HepG2 (cell line): Measurements from ENCODE around the gene USP7. TPM values are rescaled to one million over a fixed set of nuclear protein-coding genes. Genes with fewer than 3 reads are reported as not detected.

Source experiments
- ATAC-seq: fragments of 200-7000 bp; cut with Tn5 transposase; 3 replicates; pipeline ENCODE4 v1.9.1; 2020; ENCODE audit warnings: mild to moderate bottlenecking, moderate library complexity
- BruUV-seq: library from RNA; stranded (reverse); fragments of 400-500 nt; replicated peaks from 2 replicates; lab custom pipeline; 2021; lab: Mats Ljungman, UMichigan
- CTCF ChIA-PET: fragments of 300-600 bp; formaldehyde crosslinking; extraction: SDS; loops from one replicate; lab custom pipeline; 2021; ENCODE audit warnings: low total read pairs, inconsistent platforms, low intra/inter-chr PET ratio; lab: Yijun Ruan, JAX
- POLR2A ChIA-PET: fragments of 350-600 bp; sonication (Branson Sonifier 250); formaldehyde crosslinking; loops from one replicate; lab custom pipeline; 2020; ENCODE audit warnings: antibody characterized with exemption, inconsistent platforms; lab: Yijun Ruan, JAX
- DNase-seq: peaks from one replicate; pipeline ENCODE4 v3.0.0-alpha.2; 2015; ENCODE audit warnings: low spot score
- FAIRE-seq: peaks from 3 replicates; lab custom pipeline; 2011; peaks lifted over from hg19 to GRCh38; lab: Jason Lieb, UNC
- H2AFZ ChIP-seq: one replicate; pipeline ENCODE4 v1.6.1; 2011; ENCODE audit warnings: low read length, inconsistent platforms
- H3K27ac ChIP-seq: fragments of 300-600 bp; 3 replicates; pipeline ENCODE4 v1.8.0; 2011; ENCODE audit warnings: mixed run types, mild to moderate bottlenecking, mixed read lengths, low read length, inconsistent platforms; ENCODE audit not compliant: insufficient read depth; ENCODE audit errors: extremely low read length
- H3K27me3 ChIP-seq, 2 experiments: fragments of 200-600 bp in 1 of 2; 2 replicates in 1 of 2; 3 replicates in 1 of 2; pipeline versions ENCODE4 v1.6.0 to v1.8.0; 2011; ENCODE audit warnings: low read length in 2 of 2, mild to moderate bottlenecking in 2 of 2, moderate library complexity in 2 of 2, inconsistent platforms in 1 of 2; ENCODE audit not compliant: insufficient read depth in 2 of 2, control insufficient read depth in 1 of 2
- H3K36me3 ChIP-seq, 2 experiments: fragments of 200-600 bp in 1 of 2; replicated peaks in 1 of 2; 2 replicates in 1 of 2; 3 replicates in 1 of 2; pipeline versions ENCODE4 v1.5.1 to v1.8.0; 2011; ENCODE audit warnings: low read length in 2 of 2, inconsistent platforms in 1 of 2; ENCODE audit not compliant: insufficient read depth in 2 of 2, control insufficient read depth in 1 of 2
- H3K4me1 ChIP-seq: 2 replicates; pipeline ENCODE4 v1.5.1; 2012; ENCODE audit warnings: low read length, inconsistent platforms; ENCODE audit not compliant: insufficient read depth
- H3K4me2 ChIP-seq: 2 replicates; pipeline ENCODE4 v1.6.0; 2011; ENCODE audit warnings: low read depth, low read length, inconsistent platforms
- H3K4me3 ChIP-seq, 3 experiments: fragments of 200-600 bp in 1 of 3; sonication (generic), shearing (Covaris generic) in 1 of 3; replicated peaks in 1 of 3; 2 replicates each; pipeline ENCODE4 v1.5.1; 2011 to 2016; ENCODE audit warnings: low read length in 3 of 3, inconsistent platforms in 2 of 3, low read depth in 2 of 3, mild to moderate bottlenecking in 2 of 3, control low read depth in 1 of 3, mixed read lengths in 1 of 3; ENCODE audit not compliant: insufficient read depth in 1 of 3
- H3K79me2 ChIP-seq: one replicate; pipeline ENCODE4 v1.6.1; 2011; ENCODE audit warnings: low read length, inconsistent platforms; ENCODE audit not compliant: insufficient read depth
- H3K9ac ChIP-seq: 2 replicates; pipeline ENCODE4 v1.6.0; 2011; ENCODE audit warnings: mild to moderate bottlenecking, low read depth, low read length, inconsistent platforms; ENCODE audit not compliant: insufficient read depth
- H3K9me3 ChIP-seq: 2 replicates; pipeline ENCODE4 v1.5.1; 2012; ENCODE audit warnings: mild to moderate bottlenecking, low read length
- H4K20me1 ChIP-seq: 2 replicates; pipeline ENCODE4 v1.6.0; 2011; ENCODE audit warnings: inconsistent platforms, mild to moderate bottlenecking, low read length, moderate library complexity; ENCODE audit not compliant: insufficient read depth
- ARNTL ChIP-seq: sonication (generic); formaldehyde crosslinking; IDR thresholded peaks from 2 replicates; pipeline ENCODE4 v1.4.0; 2020; ENCODE audit warnings: mild to moderate bottlenecking, missing genetic modification reagents
- ASH2L ChIP-seq: fragments of 300-600, 200-600 bp; sonication (generic); IDR thresholded peaks from 2 replicates; pipeline ENCODE4 v1.7.0; 2017; ENCODE audit warnings: low read depth, mild to moderate bottlenecking, moderate library complexity, mixed read lengths, low read length; ENCODE audit not compliant: insufficient read length
- ELF4 ChIP-seq: sonication (generic); formaldehyde crosslinking; IDR thresholded peaks from 2 replicates; pipeline ENCODE4 v1.5.0; 2020; ENCODE audit warnings: missing genetic modification reagents, mild to moderate bottlenecking, moderate library complexity, borderline replicate concordance
- KLF16 ChIP-seq, 2 experiments: sonication (generic) in 1 of 2; formaldehyde crosslinking in 1 of 2; IDR thresholded peaks; 2 replicates each; pipeline versions ENCODE4 v1.6.1 to v1.8.0; 2016 to 2023; ENCODE audit warnings: missing genetic modification reagents in 2 of 2, missing compliant biosample characterization in 1 of 2
- PLRG1 ChIP-seq: fragments of 450-650 bp; conservative IDR thresholded peaks from 2 replicates; pipeline ENCODE4 v1.6.1; 2016
- RCOR2 ChIP-seq: IDR thresholded peaks from 2 replicates; pipeline ENCODE4 v1.6.1; 2016; ENCODE audit warnings: missing biosample characterization, missing genetic modification reagents
- SOX13 ChIP-seq, 3 experiments: fragments of 450-650 bp in 1 of 3; sonication (generic) in 1 of 3; formaldehyde crosslinking in 1 of 3; IDR thresholded peaks in 2 of 3; conservative IDR thresholded peaks in 1 of 3; 2 replicates each; pipeline versions ENCODE4 v1.5.0 to v1.6.1; 2016 to 2020; ENCODE audit warnings: antibody characterized with exemption in 1 of 3, mild to moderate bottlenecking in 1 of 3, missing compliant biosample characterization in 1 of 3, missing genetic modification reagents in 1 of 3, moderate library complexity in 1 of 3
- SP5 ChIP-seq: IDR thresholded peaks from 2 replicates; pipeline ENCODE4 v1.6.1; 2016; ENCODE audit warnings: low read depth, borderline replicate concordance
- TAF1 ChIP-seq: sonication (generic); formaldehyde crosslinking; IDR thresholded peaks from 2 replicates; pipeline ENCODE4 v1.4.0; 2020; ENCODE audit warnings: missing genetic modification reagents
- TSC22D2 ChIP-seq: sonication (generic); formaldehyde crosslinking; IDR thresholded peaks from 2 replicates; pipeline ENCODE4 v1.5.1; 2020; ENCODE audit warnings: missing genetic modification reagents, mild to moderate bottlenecking, borderline replicate concordance
- ZNF17 ChIP-seq: sonication (generic); formaldehyde crosslinking; IDR thresholded peaks from 2 replicates; pipeline ENCODE4 v1.5.0; 2020; ENCODE audit warnings: mild to moderate bottlenecking, missing genetic modification reagents
- ZNF326 ChIP-seq: sonication (generic); formaldehyde crosslinking; IDR thresholded peaks from 2 replicates; pipeline ENCODE4 v1.4.0; 2020; ENCODE audit warnings: missing genetic modification reagents, borderline replicate concordance
- ZNF431 ChIP-seq: sonication (generic); formaldehyde crosslinking; IDR thresholded peaks from 2 replicates; pipeline ENCODE4 v1.9.0; 2022; ENCODE audit warnings: missing genetic modification reagents, low read depth, mild to moderate bottlenecking, borderline replicate concordance
- ZNF501 ChIP-seq: sonication (generic); formaldehyde crosslinking; IDR thresholded peaks from 2 replicates; pipeline ENCODE4 v1.5.1; 2020; ENCODE audit warnings: mild to moderate bottlenecking, moderate library complexity, missing genetic modification reagents
- ZNF672 ChIP-seq: sonication (generic); formaldehyde crosslinking; IDR thresholded peaks from 2 replicates; pipeline ENCODE4 v1.8.1; 2022; ENCODE audit warnings: missing genetic modification reagents
- ZNF703 ChIP-seq: sonication (generic); formaldehyde crosslinking; IDR thresholded peaks from 2 replicates; pipeline ENCODE4 v1.5.1; 2020; ENCODE audit warnings: missing genetic modification reagents, mild to moderate bottlenecking, moderate library complexity, borderline replicate concordance
- ZSCAN31 ChIP-seq: sonication (generic); formaldehyde crosslinking; IDR thresholded peaks from 2 replicates; pipeline ENCODE4 v1.5.0; 2020; ENCODE audit warnings: low read depth, mild to moderate bottlenecking, missing genetic modification reagents
- WGBS: methylation state at CpG from one replicate; pipeline ENCODE4 v1.1.6; 2017; ENCODE audit warnings: low lambda C conversion rate; 5-methylcytosine and 5-hydroxymethylcytosine counted together
- in situ Hi-C: cut with HindIII; loops from 2 replicates; pipeline ENCODE4 v1.10.0; 2017; ENCODE audit warnings: low pct_unique_long_range_greater_than_20kb; ENCODE audit not compliant: extremely low pct_ligation_motif_present
- intact Hi-C: fragments of 100-400 bp; cut with micrococcal nuclease; formaldehyde crosslinking; loops from one replicate; pipeline ENCODE4 v1.10.0; 2022; ENCODE audit not compliant: unreplicated experiment
- polyA plus RNA-seq, 8 experiments: library from polyadenylated mRNA; depleted of rRNA in 3 of 8; stranded (reverse) in 7 of 8; unstranded in 1 of 8; fragments of >200 nt; fragmentation: Illumina TruSeq in 4 of 8; extraction: Trizol in 4 of 8; gene quantifications; 2 replicates each; pipeline versions ENCODE4 v1.2.1 to v1.2.3, GENCODE V29; 2011 to 2016; ENCODE audit warnings: low read depth in 4 of 8, missing spikeins in 1 of 8, mixed read lengths in 1 of 8; ENCODE audit not compliant: insufficient read depth in 1 of 8
- total RNA-seq, 5 experiments: library from RNA; depleted of rRNA; stranded (reverse); fragments of >200 nt; fragmentation: Illumina TruSeq; extraction: Trizol; gene quantifications; 2 replicates each; pipeline ENCODE4 v1.2.3, GENCODE V29; 2016; ENCODE audit warnings: low read depth in 1 of 5
- TF ChIP-seq, protein P1 (sequence below): sonication (generic); formaldehyde crosslinking; IDR thresholded peaks from 2 replicates; pipeline ENCODE4 v1.5.1; 2020; ENCODE audit warnings: mild to moderate bottlenecking, moderate library complexity, missing genetic modification reagents

USP7 gene
- total and polyA plus RNA-seq, 2 of the 13 experiments (the other 11 are each of a cell fraction or from before 2014, with no cell fraction given) = 52.5 to 173 TPM

DNA sequence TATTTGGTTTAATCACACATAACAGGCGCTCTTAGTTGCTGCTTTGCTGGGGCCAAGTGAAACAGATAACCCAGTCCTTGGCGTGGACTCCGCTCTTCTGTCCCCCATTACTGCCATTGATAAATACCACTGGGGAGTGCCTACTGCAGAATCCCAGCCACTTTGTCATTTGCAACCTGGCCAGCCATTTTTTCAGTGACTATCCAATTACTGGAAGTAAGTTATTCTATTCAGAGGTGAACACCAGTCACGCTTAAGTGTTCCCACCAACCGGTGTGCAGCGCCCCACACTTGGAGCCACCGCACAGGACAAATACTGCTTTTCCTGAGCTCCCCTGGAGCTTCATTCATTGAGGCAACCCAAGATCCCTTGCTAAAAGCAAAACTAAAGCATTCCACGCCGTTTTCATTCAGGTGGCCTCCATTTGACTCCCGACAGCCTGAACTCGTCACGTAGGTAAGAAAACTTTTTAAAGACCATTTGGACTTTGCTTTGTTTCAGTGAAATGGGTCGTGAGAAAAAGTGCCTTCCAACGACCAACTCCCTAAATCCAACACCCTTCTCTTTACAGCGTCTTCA is 1.8 kb downstream of the USP7 start (continued):
- TF ChIP-seq, protein P1, sequence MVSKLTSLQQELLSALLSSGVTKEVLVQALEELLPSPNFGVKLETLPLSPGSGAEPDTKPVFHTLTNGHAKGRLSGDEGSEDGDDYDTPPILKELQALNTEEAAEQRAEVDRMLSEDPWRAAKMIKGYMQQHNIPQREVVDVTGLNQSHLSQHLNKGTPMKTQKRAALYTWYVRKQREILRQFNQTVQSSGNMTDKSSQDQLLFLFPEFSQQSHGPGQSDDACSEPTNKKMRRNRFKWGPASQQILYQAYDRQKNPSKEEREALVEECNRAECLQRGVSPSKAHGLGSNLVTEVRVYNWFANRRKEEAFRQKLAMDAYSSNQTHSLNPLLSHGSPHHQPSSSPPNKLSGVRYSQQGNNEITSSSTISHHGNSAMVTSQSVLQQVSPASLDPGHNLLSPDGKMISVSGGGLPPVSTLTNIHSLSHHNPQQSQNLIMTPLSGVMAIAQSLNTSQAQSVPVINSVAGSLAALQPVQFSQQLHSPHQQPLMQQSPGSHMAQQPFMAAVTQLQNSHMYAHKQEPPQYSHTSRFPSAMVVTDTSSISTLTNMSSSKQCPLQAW = peak; percentile 32; the same call in 1 of the 2 replicates
- TF ChIP-seq ZNF501 (CRISPR knock-in tag) (peak; percentile 74; the same call in 1 of the 2 replicates), TAF1 (peak; percentile 12; the same call in 1 of the 2 replicates), ELF4 (CRISPR knock-in tag) (0 out of 2 replicates have a peak, but pooled peaks have one; percentile 44), RCOR2 (CRISPR knock-in tag) (no peak)
- TF ChIP-seq, all 625 proteins: peak for 43

DNA sequence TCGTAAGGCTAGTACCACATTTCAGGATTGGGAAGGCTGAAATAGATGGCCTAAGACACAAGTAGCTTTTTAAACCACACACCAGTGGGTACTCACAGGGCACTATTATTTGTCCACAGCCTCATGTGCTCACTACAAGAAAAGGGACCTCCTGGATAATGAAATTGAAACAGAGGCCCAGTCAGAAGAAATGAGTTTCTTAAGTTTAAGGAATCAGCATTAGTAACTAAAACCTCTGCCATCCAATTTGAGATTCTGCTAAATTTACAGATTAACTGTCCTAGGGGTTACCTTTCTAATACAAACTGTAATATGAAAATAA is 3.0 kb downstream of the USP7 start:
- POLR2A ChIA-PET = interaction anchor here (1.0 to 3.5 kb wide), 4 partner anchors 12 to 130 kb away, joined by 4 to 24 read pairs (median 12); partner anchors contain the start of gene HAPSTR1
- intact Hi-C loops (no loop called here), in situ Hi-C loops (no loop called here)
- CTCF ChIA-PET = interaction anchor here (1.0 kb wide), 1 partner anchor 25 kb away, joined by 3 read pairs; no protein-coding TSS in a partner anchor
- FAIRE-seq (no peak), ATAC-seq (no peak), DNase-seq (no peak)
- no peaks in the 10 kb centered on the region for H3K9me3 ChIP-seq
- peak overlapping the region; percentile 90 for H3K4me2 ChIP-seq
- peak overlapping the region; percentile 74 for H3K27ac ChIP-seq
- WGBS = 0% methylated on average over 1 of the region's 1 CpG
- H3K4me3 ChIP-seq = peak overlapping the region; percentile 72 to 90 (median 82)
- no peaks in the 10 kb centered on the region for H3K36me3 ChIP-seq
- H4K20me1 ChIP-seq = peaks cover 70% of the 10 kb centered on the region
- no peaks in the 10 kb centered on the region; a peak in 1 of 5 replicates for H3K27me3 ChIP-seq
- H3K9ac ChIP-seq = peak overlapping the region; percentile 60
- no peak overlapping the region for H2AFZ ChIP-seq
- H3K4me1 ChIP-seq = peaks cover 63% of the 10 kb centered on the region
- H3K79me2 ChIP-seq = peaks cover 74% of the 10 kb centered on the region
- TSS peak; percentile 44 for BruUV-seq
- TF ChIP-seq SOX13 (IDR thresholded peaks at IDR 0.05) (no peak), SOX13 (CRISPR knock-in tag; conservative IDR thresholded peaks at IDR 0.05 in 1 of 2, IDR thresholded peaks at IDR 0.05 in 1 of 2) (0 out of 4 replicates have a peak, but pooled peaks of 1 of the 2 experiments have one; percentile 56), ASH2L (peak; percentile 42), SP5 (CRISPR knock-in tag) (no peak), KLF16 (CRISPR knock-in tag; IDR thresholded peaks at IDR 0.05) (no peak), TSC22D2 (CRISPR knock-in tag) (no peak), ZSCAN31 (CRISPR knock-in tag) (0 out of 2 replicates have a peak, but pooled peaks have one; percentile 66), ARNTL (no peak), ZNF326 (no peak), ZNF17 (CRISPR knock-in tag) (no peak), PLRG1 (no peak), ZNF431 (no peak), ZNF703 (no peak), ZNF672 (CRISPR knock-in tag) (no peak)
